Suprapubic skin (tissue), 4 donors: Measurements from ENCODE around the gene TRIM40. TPM values are rescaled to one million over a fixed set of nuclear protein-coding genes. Genes with fewer than 3 reads are reported as not detected.

ENCODE experiments used
- DNase-seq, 2 donors: peaks; one replicate each; pipeline ENCODE4 v3.0.0-alpha.2; 2019; ENCODE audit warnings: low spot score in 2 of 2
- H3K27ac ChIP-seq: fragments of 200-600 bp; sonication (generic); one replicate; pipeline ENCODE4 v1.5.1; 2019
- H3K27me3 ChIP-seq: fragments of 200-600 bp; sonication (generic); one replicate; pipeline ENCODE4 v1.5.1; 2019
- H3K36me3 ChIP-seq: fragments of 200-600 bp; sonication (generic); one replicate; pipeline ENCODE4 v1.5.1; 2019
- H3K4me1 ChIP-seq: fragments of 200-600 bp; sonication (generic); one replicate; pipeline ENCODE4 v1.5.1; 2019
- H3K4me3 ChIP-seq: fragments of 200-600 bp; sonication (generic); one replicate; pipeline ENCODE4 v1.5.1; 2019; ENCODE audit warnings: mild to moderate bottlenecking
- H3K9me3 ChIP-seq: fragments of 200-600 bp; sonication (generic); one replicate; pipeline ENCODE4 v1.5.1; 2019
- CTCF ChIP-seq, 2 donors: fragments of 200-600 bp in 1 of 2; fragments of 450-650 bp in 1 of 2; sonication (generic) in 1 of 2; IDR thresholded peaks; one replicate each; pipeline ENCODE4 v1.5.1; 2016 to 2019; ENCODE audit warnings: antibody characterized with exemption in 2 of 2, mild to moderate bottlenecking in 1 of 2, moderate library complexity in 1 of 2
- EP300 ChIP-seq: sonication (generic); formaldehyde crosslinking; IDR thresholded peaks from one replicate; pipeline ENCODE4 v1.6.1; 2017; ENCODE audit warnings: antibody characterized with exemption
- POLR2A ChIP-seq, 2 donors: fragments of 450-650 bp; IDR thresholded peaks; one replicate each; pipeline ENCODE4 v1.6.1; 2017; ENCODE audit warnings: antibody characterized with exemption in 2 of 2, mild to moderate bottlenecking in 2 of 2, moderate library complexity in 2 of 2
- POLR2AphosphoS5 ChIP-seq, 3 donors: sonication (generic); formaldehyde crosslinking; IDR thresholded peaks; one replicate each; pipeline ENCODE4 v1.6.1; 2017; ENCODE audit warnings: antibody characterized with exemption in 3 of 3
- WGBS: methylation state at CpG from one replicate; pipeline ENCODE4 v1.1.5; 2018; 5-methylcytosine and 5-hydroxymethylcytosine counted together
- total RNA-seq, 4 donors: library from RNA; depleted of rRNA; stranded (reverse); fragments of >200 nt; gene quantifications; one replicate each; pipeline ENCODE4 v1.1.0, GENCODE V29; 2016

Gene TRIM40
- total RNA-seq, 4 donors from 2014 or later: not detected

- Histone ChIP-seq H3K27ac (no peak overlapping the region), H3K9me3 (no peaks in the 10 kb centered on the region), H3K36me3 (no peaks in the 10 kb centered on the region), H3K27me3 (peaks cover 37% of the 10 kb centered on the region), H3K4me1 (no peaks in the 10 kb centered on the region), H3K4me3 (no peak overlapping the region)
- DNase-seq: no peak
- no peak for TF ChIP-seq POLR2AphosphoS5 (IDR thresholded peaks at IDR 0.05)
- no peak for TF ChIP-seq POLR2A (IDR thresholded peaks at IDR 0.05)
- 67% methylated on average over 7 of the region's 7 CpGs for WGBS
These were observed 9.9 kb downstream of the TRIM40 start for GRCh38 chr6:30145818-30146217.

GRCh38 chr6:30147096-30147495 lies 11.2 kb downstream of the TRIM40 start:
- Histone ChIP-seq H3K4me3 (no peak overlapping the region), H3K36me3 (no peaks in the 10 kb centered on the region), H3K27me3 (peaks cover 32% of the 10 kb centered on the region), H3K4me1 (no peaks in the 10 kb centered on the region), H3K9me3 (no peaks in the 10 kb centered on the region), H3K27ac (no peak overlapping the region)
- no peak for DNase-seq
- WGBS: 77% methylated on average over 3 of the region's 3 CpGs
- TF ChIP-seq POLR2AphosphoS5 (IDR thresholded peaks at IDR 0.05) (no peak), POLR2A (IDR thresholded peaks at IDR 0.05) (no peak), CTCF (IDR thresholded peaks at IDR 0.05) (no peak), EP300 (no peak)

GRCh38 chr6:30149234-30149633 lies 13.3 kb downstream of the TRIM40 start:
- H3K36me3 ChIP-seq: no peaks in the 10 kb centered on the region
- H3K27ac ChIP-seq: no peak overlapping the region
- 70% methylated on average over 3 of the region's 3 CpGs for WGBS
- peaks cover 30% of the 10 kb centered on the region for H3K27me3 ChIP-seq
- no peak for TF ChIP-seq POLR2A (IDR thresholded peaks at IDR 0.05)
- H3K4me1 ChIP-seq: no peaks in the 10 kb centered on the region
- no peaks in the 10 kb centered on the region for H3K9me3 ChIP-seq
- no peak overlapping the region for H3K4me3 ChIP-seq
- DNase-seq: no peak

GRCh38 chr6:30149858-30150550 lies 14.1 kb downstream of the TRIM40 start:
- WGBS: 60% methylated on average over 7 of the region's 7 CpGs
- no peak for TF ChIP-seq EP300
- no peak for TF ChIP-seq POLR2A (IDR thresholded peaks at IDR 0.05)
- no peak for TF ChIP-seq CTCF (IDR thresholded peaks at IDR 0.05)
- TF ChIP-seq POLR2AphosphoS5 (IDR thresholded peaks at IDR 0.05): no peak
- Histone ChIP-seq H3K27me3 (peaks cover 23% of the 10 kb centered on the region), H3K4me1 (peaks cover 3% of the 10 kb centered on the region), H3K9me3 (no peaks in the 10 kb centered on the region), H3K4me3 (no peak overlapping the region), H3K27ac (no peak overlapping the region), H3K36me3 (no peaks in the 10 kb centered on the region)
- DNase-seq: no peak

- Histone ChIP-seq H3K4me3 (no peak overlapping the region), H3K4me1 (peaks cover 6% of the 10 kb centered on the region), H3K27ac (no peak overlapping the region), H3K36me3 (no peaks in the 10 kb centered on the region), H3K9me3 (no peaks in the 10 kb centered on the region), H3K27me3 (peaks cover 14% of the 10 kb centered on the region)
- 80% methylated on average over 10 of the region's 10 CpGs for WGBS
- DNase-seq: no peak
- TF ChIP-seq EP300: no peak
- TF ChIP-seq POLR2AphosphoS5 (IDR thresholded peaks at IDR 0.05): no peak
- TF ChIP-seq POLR2A (IDR thresholded peaks at IDR 0.05): no peak
- TF ChIP-seq CTCF (IDR thresholded peaks at IDR 0.05): no peak
These were observed 14.9 kb downstream of the TRIM40 start for GRCh38 chr6:30150671-30151395.

- no peak for TF ChIP-seq POLR2AphosphoS5 (IDR thresholded peaks at IDR 0.05)
- TF ChIP-seq CTCF (IDR thresholded peaks at IDR 0.05): no peak
- no peak for TF ChIP-seq EP300
- TF ChIP-seq POLR2A (IDR thresholded peaks at IDR 0.05): no peak
- peaks cover 8% of the 10 kb centered on the region for H3K4me1 ChIP-seq
- H3K4me3 ChIP-seq: no peak overlapping the region
- H3K27me3 ChIP-seq: peaks cover 10% of the 10 kb centered on the region
- no peaks in the 10 kb centered on the region for H3K36me3 ChIP-seq
- WGBS: 68% methylated on average over 3 of the region's 3 CpGs
- H3K9me3 ChIP-seq: no peaks in the 10 kb centered on the region
- DNase-seq: no peak
- H3K27ac ChIP-seq: no peak overlapping the region
These were observed 15.6 kb downstream of the TRIM40 start for GRCh38 chr6:30151580-30151979.
